ENCODE results near the gene UBE2G1. TPM values are rescaled to one million over a fixed set of nuclear protein-coding genes. Genes with fewer than 3 reads are reported as not detected.
"Not testable (repeated sequence)": the region's sequence is repeated elsewhere in the genome, so short reads cannot be mapped to it uniquely, and the experiment has no call there.

Gene UBE2G1
- polyA plus RNA-seq, 5 donors = 48.4 to 57.4 (median 49.4) TPM

- DNase-seq = no peak
These were observed 12.2 kb upstream of the UBE2G1 start for GRCh38 chr17:4378626-4379025.

GRCh38 chr17:4377247-4377646 is 10.8 kb upstream of the UBE2G1 start:
- DNase-seq = not testable (repeated sequence)

- not testable (repeated sequence) for DNase-seq
These were observed 9.4 kb upstream of the UBE2G1 start for GRCh38 chr17:4375796-4376440.

GRCh38 chr17:4375039-4375748 is 8.7 kb upstream of the UBE2G1 start:
- no peak for DNase-seq

- no peak for DNase-seq
These were observed 3.2 kb upstream of the UBE2G1 start for GRCh38 chr17:4369557-4370230.

- DNase-seq = no peak
These were observed 1.9 kb upstream of the UBE2G1 start for GRCh38 chr17:4368341-4368740.

GRCh38 chr17:4367177-4367576 is 702 bp upstream of the UBE2G1 start:
- DNase-seq = not testable (repeated sequence)

GRCh38 chr17:4365628-4366326 is 698 bp downstream of the UBE2G1 start:
- DNase-seq = peak; percentile 41 to 49

GRCh38 chr17:4365103-4365627 is 1.3 kb downstream of the UBE2G1 start:
- DNase-seq = peak; percentile 90 to 91

- DNase-seq = no peak
These were observed 1.8 kb downstream of the UBE2G1 start for GRCh38 chr17:4364622-4365041.

GRCh38 chr17:4362141-4362540 is 4.3 kb downstream of the UBE2G1 start:
- DNase-seq = no peak

- no peak for DNase-seq
These were observed 8.3 kb downstream of the UBE2G1 start for GRCh38 chr17:4358154-4358553.

- no peak for DNase-seq
These were observed 8.8 kb downstream of the UBE2G1 start for GRCh38 chr17:4357671-4358070.

GRCh38 chr17:4357030-4357628 is 9.3 kb downstream of the UBE2G1 start:
- no peak for DNase-seq

- no peak for DNase-seq
These were observed 11.5 kb downstream of the UBE2G1 start for GRCh38 chr17:4354862-4355514.

- no peak for DNase-seq
These were observed 12.3 kb downstream of the UBE2G1 start for GRCh38 chr17:4354206-4354605.

- not testable (repeated sequence) for DNase-seq
These were observed 16.3 kb downstream of the UBE2G1 start for GRCh38 chr17:4350214-4350613.

GRCh38 chr17:4345581-4346252 is 20.8 kb downstream of the UBE2G1 start:
- no peak for DNase-seq

GRCh38 chr17:4344926-4345325 is 21.5 kb downstream of the UBE2G1 start:
- DNase-seq = no peak

- no peak for DNase-seq
These were observed 23.9 kb downstream of the UBE2G1 start for GRCh38 chr17:4342535-4342934.

GRCh38 chr17:4341616-4341977 is 24.9 kb downstream of the UBE2G1 start:
- DNase-seq = no peak

All from right lung (tissue), 5 donors.